A673 (cell line): ENCODE results near the gene FRMPD4. TPM values are rescaled to one million over a fixed set of nuclear protein-coding genes. Genes with fewer than 3 reads are reported as not detected.
"Not testable (repeated sequence)": the region's sequence is repeated elsewhere in the genome, so short reads cannot be mapped to it uniquely, and the experiment has no call there.

ENCODE experiments used
- BruUV-seq: library from RNA; stranded (reverse); fragments of 400-500 nt; replicated peaks from 2 replicates; lab custom pipeline; 2021; lab: Mats Ljungman, UMichigan
- CTCF ChIA-PET: fragments of 300-600 bp; sonication (Branson Sonifier 250); formaldehyde crosslinking; loops from one replicate; lab custom pipeline; 2022; ENCODE audit warnings: antibody characterized with exemption; lab: Charles Lee
- POLR2A ChIA-PET: fragments of 300-600 bp; sonication (Branson Sonifier 250); formaldehyde crosslinking; loops from one replicate; lab custom pipeline; 2022; ENCODE audit warnings: antibody characterized with exemption; ENCODE audit not compliant: low non-redundant PET; lab: Charles Lee
- DNase-seq: peaks from one replicate; pipeline ENCODE4 v3.0.0-alpha.2; 2015; ENCODE audit warnings: low spot score
- H3K27ac ChIP-seq: fragments of 200-600 bp; sonication (generic); 2 replicates; pipeline ENCODE4 v1.5.1; 2016; ENCODE audit warnings: mixed run types, low read depth, mild to moderate bottlenecking, mixed read lengths, antibody characterized with exemption, low read length; ENCODE audit not compliant: poor library complexity, severe bottlenecking
- H3K27me3 ChIP-seq: fragments of 200-600 bp; sonication (generic); replicated peaks from 2 replicates; pipeline ENCODE4 v1.6.1; 2017; ENCODE audit warnings: mixed run types, low read depth, mild to moderate bottlenecking, mixed read lengths, antibody characterized with exemption, low read length; ENCODE audit not compliant: insufficient read depth, poor library complexity
- H3K36me3 ChIP-seq: fragments of 200-600 bp; sonication (generic); 2 replicates; pipeline ENCODE4 v1.6.1; 2016; ENCODE audit warnings: mixed run types, mild to moderate bottlenecking, mixed read lengths, antibody characterized with exemption, low read length; ENCODE audit not compliant: insufficient read depth, poor library complexity, severe bottlenecking
- H3K4me1 ChIP-seq: fragments of 200-600 bp; sonication (generic); 2 replicates; pipeline ENCODE4 v1.6.1; 2017; ENCODE audit warnings: mixed run types, mild to moderate bottlenecking, mixed read lengths, antibody characterized with exemption, low read length; ENCODE audit not compliant: insufficient read depth, poor library complexity, severe bottlenecking
- H3K4me3 ChIP-seq: fragments of 200-600 bp; sonication (generic); 2 replicates; pipeline ENCODE4 v1.5.1; 2016; ENCODE audit warnings: low read depth, mixed run types, mild to moderate bottlenecking, mixed read lengths, low read length; ENCODE audit not compliant: poor library complexity, severe bottlenecking
- H3K9me3 ChIP-seq: fragments of 200-600 bp; sonication (generic); 2 replicates; pipeline ENCODE4 v1.6.1; 2016; ENCODE audit warnings: mixed run types, low read depth, mild to moderate bottlenecking, mixed read lengths, antibody characterized with exemption, low read length; ENCODE audit not compliant: poor library complexity, severe bottlenecking
- EZH2 ChIP-seq: fragments of 200-600 bp; sonication (generic); IDR thresholded peaks from 2 replicates; pipeline ENCODE4 v1.6.1; 2017; ENCODE audit warnings: borderline replicate concordance, low read depth, mild to moderate bottlenecking, mixed read lengths, antibody characterized with exemption, low read length; ENCODE audit not compliant: poor library complexity, severe bottlenecking
- intact Hi-C: fragments of 100-400 bp; cut with micrococcal nuclease; formaldehyde crosslinking; loops from one replicate; pipeline ENCODE4 v1.10.0; 2022; ENCODE audit not compliant: unreplicated experiment
- total RNA-seq: library from RNA; stranded (reverse); gene quantifications from 2 replicates; pipeline ENCODE4 v1.2.3, GENCODE V29; 2021
- TF ChIP-seq, protein P1 (sequence below): fragments of 300-800, 200-600 bp; sonication (generic); conservative IDR thresholded peaks from 2 replicates; pipeline ENCODE4 v1.5.1; 2017; ENCODE audit warnings: low read depth, mild to moderate bottlenecking, antibody characterized with exemption, low read length, moderate library complexity, mixed read lengths

Gene FRMPD4
- total RNA-seq, 1 experiment from 2014 or later, result not detected

DNA sequence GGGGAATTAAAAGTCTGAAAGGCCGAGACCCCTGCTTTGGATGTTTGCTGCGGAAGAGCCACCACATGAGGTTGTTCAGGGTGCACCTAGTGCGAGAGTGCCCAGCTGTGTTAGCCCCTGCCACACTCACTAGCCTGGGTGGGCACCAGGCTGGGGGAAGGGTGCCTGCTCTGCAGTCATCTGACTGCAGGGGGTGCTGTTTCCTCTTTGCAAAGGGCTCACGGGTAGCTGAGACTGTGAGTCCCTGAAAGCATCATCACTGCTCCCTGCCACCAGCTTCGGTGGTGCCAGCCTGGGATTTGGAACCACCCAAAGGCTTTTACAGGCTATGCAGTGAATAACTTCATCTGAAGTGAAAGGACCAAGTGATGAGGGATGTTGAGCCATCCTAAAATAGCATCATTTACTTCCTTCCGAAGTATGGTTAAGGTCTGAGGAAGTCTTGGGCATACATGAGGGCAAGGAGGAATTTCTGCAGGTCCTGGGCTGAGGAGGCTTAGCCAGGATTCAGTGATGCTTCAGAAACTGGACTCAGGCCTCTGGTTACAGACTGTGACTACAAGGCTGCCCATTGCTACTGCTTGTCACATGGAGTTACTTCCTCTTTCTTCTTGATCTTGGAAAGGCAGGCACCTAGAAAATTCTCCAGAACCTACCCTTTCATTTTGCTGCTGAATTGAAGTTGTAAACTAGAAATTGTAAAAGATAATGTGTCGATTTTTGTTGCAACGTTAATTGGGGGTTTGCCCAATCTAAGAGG is 359.7 kb downstream of the FRMPD4 start:
- CTCF ChIA-PET, result no interaction called here
- POLR2A ChIA-PET, result no interaction called here
- Histone ChIP-seq H3K27me3 (peaks cover 22% of the 10 kb centered on the region), H3K27ac (no peak overlapping the region), H3K4me3 (no peak overlapping the region), H3K4me1 (no peaks in the 10 kb centered on the region), H3K36me3 (no peaks in the 10 kb centered on the region), H3K9me3 (no peaks in the 10 kb centered on the region)
- no TSS peak for BruUV-seq
- no peak for TF ChIP-seq EZH2
- TF ChIP-seq, protein P1, sequence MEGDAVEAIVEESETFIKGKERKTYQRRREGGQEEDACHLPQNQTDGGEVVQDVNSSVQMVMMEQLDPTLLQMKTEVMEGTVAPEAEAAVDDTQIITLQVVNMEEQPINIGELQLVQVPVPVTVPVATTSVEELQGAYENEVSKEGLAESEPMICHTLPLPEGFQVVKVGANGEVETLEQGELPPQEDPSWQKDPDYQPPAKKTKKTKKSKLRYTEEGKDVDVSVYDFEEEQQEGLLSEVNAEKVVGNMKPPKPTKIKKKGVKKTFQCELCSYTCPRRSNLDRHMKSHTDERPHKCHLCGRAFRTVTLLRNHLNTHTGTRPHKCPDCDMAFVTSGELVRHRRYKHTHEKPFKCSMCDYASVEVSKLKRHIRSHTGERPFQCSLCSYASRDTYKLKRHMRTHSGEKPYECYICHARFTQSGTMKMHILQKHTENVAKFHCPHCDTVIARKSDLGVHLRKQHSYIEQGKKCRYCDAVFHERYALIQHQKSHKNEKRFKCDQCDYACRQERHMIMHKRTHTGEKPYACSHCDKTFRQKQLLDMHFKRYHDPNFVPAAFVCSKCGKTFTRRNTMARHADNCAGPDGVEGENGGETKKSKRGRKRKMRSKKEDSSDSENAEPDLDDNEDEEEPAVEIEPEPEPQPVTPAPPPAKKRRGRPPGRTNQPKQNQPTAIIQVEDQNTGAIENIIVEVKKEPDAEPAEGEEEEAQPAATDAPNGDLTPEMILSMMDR, result peak; percentile 57
- peak; percentile 33 for DNase-seq
- intact Hi-C loops, result no loop called here

DNA sequence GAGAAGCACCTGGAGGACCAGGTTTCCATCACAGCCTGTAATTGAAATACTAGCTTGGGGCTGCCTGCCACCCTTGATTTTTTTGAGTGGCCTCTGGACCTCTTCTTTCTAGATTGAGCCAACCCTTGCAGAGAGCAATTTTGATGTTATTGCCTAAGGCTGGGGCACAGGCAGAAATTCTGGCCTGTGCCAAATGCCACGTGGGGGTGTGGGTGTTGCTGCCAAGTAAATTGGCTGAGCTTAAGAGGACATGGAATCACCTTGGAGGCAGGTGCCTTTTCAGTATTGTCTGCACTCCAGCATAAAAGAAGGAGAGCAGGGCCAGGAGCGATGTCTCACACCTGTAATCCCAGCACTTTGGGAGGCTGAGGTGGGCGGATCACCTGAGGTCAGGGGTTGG is 366.9 kb downstream of the FRMPD4 start:
- no peak overlapping the region for H3K4me3 ChIP-seq
- H3K9me3 ChIP-seq, result no peaks in the 10 kb centered on the region
- ChIA-PET CTCF (no interaction called here), POLR2A (no interaction called here)
- no peak for DNase-seq
- no peaks in the 10 kb centered on the region for H3K4me1 ChIP-seq
- intact Hi-C loops, result no loop called here
- BruUV-seq, result no TSS peak
- H3K27me3 ChIP-seq, result no peaks in the 10 kb centered on the region
- H3K27ac ChIP-seq, result no peak overlapping the region
- no peak for TF ChIP-seq EZH2
- TF ChIP-seq, protein P1, result no peak
- no peaks in the 10 kb centered on the region for H3K36me3 ChIP-seq

- POLR2A ChIA-PET, H3K27me3 ChIP-seq, intact Hi-C loops, H3K27ac ChIP-seq, H3K4me3 ChIP-seq, H3K4me1 ChIP-seq, H3K9me3 ChIP-seq, H3K36me3 ChIP-seq, CTCF ChIA-PET, BruUV-seq, DNase-seq: not testable (repeated sequence)
Measured at GRCh38 chrX:12515384-12515783, 377.1 kb downstream of the FRMPD4 start.

DNA sequence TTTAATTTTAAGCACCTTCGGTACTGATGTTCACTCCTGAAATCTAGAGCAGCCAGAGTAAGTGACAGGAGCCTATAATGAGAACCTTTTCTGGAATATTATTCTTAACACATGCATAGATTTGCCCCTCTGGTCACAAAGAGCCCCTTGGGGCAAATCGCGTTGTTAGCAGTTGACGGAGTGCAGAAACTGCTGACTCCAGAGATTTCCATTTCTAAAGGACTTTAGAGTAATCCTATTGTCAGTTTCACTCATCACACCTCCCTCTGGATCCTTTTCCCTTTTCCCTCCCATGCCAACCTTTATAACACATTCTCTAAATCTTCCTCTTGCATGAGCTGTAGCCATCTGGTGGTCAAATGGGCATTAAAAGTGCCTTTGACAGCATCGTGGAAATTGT is 388.0 kb downstream of the FRMPD4 start:
- no peak overlapping the region for H3K27ac ChIP-seq
- intact Hi-C loops, result no loop called here
- no peaks in the 10 kb centered on the region for H3K36me3 ChIP-seq
- CTCF ChIA-PET, result no interaction called here
- POLR2A ChIA-PET, result no interaction called here
- H3K4me1 ChIP-seq, result no peaks in the 10 kb centered on the region
- no peak for TF ChIP-seq EZH2
- TF ChIP-seq, protein P1, result no peak
- no peak overlapping the region for H3K4me3 ChIP-seq
- no peaks in the 10 kb centered on the region for H3K27me3 ChIP-seq
- no peak for DNase-seq
- no peaks in the 10 kb centered on the region for H3K9me3 ChIP-seq
- BruUV-seq, result no TSS peak

DNA sequence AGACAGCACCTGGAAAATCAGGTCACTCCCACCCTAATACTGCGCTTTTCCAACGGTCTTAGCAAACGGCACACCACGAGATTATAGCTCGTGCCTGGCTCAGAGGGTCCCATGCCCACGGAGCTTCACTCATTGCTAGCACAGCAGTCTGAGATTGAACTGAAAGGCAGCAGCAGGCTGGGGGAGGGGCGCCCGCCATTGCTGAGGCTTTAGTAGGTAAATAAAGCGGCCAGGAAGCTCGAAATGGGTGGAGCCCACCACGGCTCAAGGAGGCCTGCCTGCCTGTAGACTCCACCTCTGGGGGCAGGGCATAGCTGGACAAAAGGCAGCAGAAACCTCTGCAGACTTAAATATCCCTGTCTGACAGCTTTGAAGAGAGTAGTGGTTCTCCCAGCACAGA is 399.8 kb downstream of the FRMPD4 start:
- intact Hi-C loops, H3K4me1 ChIP-seq, H3K27me3 ChIP-seq, POLR2A ChIA-PET, CTCF ChIA-PET, BruUV-seq, H3K36me3 ChIP-seq, H3K27ac ChIP-seq, DNase-seq, H3K9me3 ChIP-seq, H3K4me3 ChIP-seq: not testable (repeated sequence)
